ENCODE results near the gene GBF1.

DNA sequence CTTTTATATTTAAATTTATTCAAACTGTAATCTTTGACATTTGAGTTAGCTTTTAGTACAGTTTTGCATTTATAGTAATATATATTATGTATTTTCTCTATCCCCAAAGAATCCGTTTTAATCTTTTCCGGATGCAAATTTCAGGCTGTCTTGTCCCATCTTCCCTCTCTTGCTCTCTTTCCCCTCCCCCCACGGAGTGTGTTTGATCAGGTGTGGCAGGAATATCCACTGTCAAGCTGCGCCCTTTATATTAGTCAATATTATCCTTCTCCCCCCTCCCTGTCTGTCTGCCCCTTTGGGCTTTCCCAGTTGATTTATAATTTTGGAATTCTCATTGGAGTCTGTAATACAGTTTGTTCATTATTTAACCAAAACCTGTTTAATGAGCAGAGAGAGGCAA lies 19.0 kb downstream of the GBF1 start:
- TF ChIP-seq POLR2A (IDR thresholded peaks at IDR 0.05): no peak
- TF ChIP-seq, protein P1, sequence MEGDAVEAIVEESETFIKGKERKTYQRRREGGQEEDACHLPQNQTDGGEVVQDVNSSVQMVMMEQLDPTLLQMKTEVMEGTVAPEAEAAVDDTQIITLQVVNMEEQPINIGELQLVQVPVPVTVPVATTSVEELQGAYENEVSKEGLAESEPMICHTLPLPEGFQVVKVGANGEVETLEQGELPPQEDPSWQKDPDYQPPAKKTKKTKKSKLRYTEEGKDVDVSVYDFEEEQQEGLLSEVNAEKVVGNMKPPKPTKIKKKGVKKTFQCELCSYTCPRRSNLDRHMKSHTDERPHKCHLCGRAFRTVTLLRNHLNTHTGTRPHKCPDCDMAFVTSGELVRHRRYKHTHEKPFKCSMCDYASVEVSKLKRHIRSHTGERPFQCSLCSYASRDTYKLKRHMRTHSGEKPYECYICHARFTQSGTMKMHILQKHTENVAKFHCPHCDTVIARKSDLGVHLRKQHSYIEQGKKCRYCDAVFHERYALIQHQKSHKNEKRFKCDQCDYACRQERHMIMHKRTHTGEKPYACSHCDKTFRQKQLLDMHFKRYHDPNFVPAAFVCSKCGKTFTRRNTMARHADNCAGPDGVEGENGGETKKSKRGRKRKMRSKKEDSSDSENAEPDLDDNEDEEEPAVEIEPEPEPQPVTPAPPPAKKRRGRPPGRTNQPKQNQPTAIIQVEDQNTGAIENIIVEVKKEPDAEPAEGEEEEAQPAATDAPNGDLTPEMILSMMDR (IDR thresholded peaks at IDR 0.05): no peak

Measured in right lobe of liver (tissue), 4 donors.